Astrocyte (in vitro differentiated cells and primary cell): ENCODE measurements around the gene TTC31. TPM values are rescaled to one million over a fixed set of nuclear protein-coding genes. Genes with fewer than 3 reads are reported as not detected.

Source experiments
- DNase-seq: peaks from one replicate; pipeline ENCODE4 v3.0.0-alpha.2; 2010; ENCODE audit warnings: low read depth
- FAIRE-seq: peaks from 2 replicates; lab custom pipeline; 2011; peaks lifted over from hg19 to GRCh38; lab: Jason Lieb, UNC
- H2AFZ ChIP-seq: 2 replicates; pipeline ENCODE4 v1.6.0; 2012; ENCODE audit warnings: low read depth, low read length, inconsistent platforms
- H3K27ac ChIP-seq: 2 replicates; pipeline ENCODE4 v1.5.1; 2011; ENCODE audit warnings: low read depth, low read length, inconsistent platforms
- H3K27me3 ChIP-seq: 2 replicates; pipeline ENCODE4 v1.6.0; 2011; ENCODE audit warnings: low read length, inconsistent platforms; ENCODE audit not compliant: insufficient read depth
- H3K36me3 ChIP-seq: 2 replicates; pipeline ENCODE4 v1.5.1; 2011; ENCODE audit warnings: low read length, inconsistent platforms; ENCODE audit not compliant: insufficient read depth
- H3K4me1 ChIP-seq: 2 replicates; pipeline ENCODE4 v1.5.1; 2011; ENCODE audit warnings: low read length, inconsistent platforms; ENCODE audit not compliant: insufficient read depth
- H3K4me2 ChIP-seq: 2 replicates; pipeline ENCODE4 v1.6.0; 2012; ENCODE audit warnings: low read length, inconsistent platforms
- H3K4me3 ChIP-seq: 2 replicates; pipeline ENCODE4 v1.5.1; 2011; ENCODE audit warnings: low read depth, mild to moderate bottlenecking, low read length, inconsistent platforms; ENCODE audit not compliant: insufficient read depth
- H3K79me2 ChIP-seq: 2 replicates; pipeline ENCODE4 v1.6.0; 2012; ENCODE audit warnings: mild to moderate bottlenecking, low read length, inconsistent platforms; ENCODE audit not compliant: insufficient read depth
- H3K9ac ChIP-seq: 2 replicates; pipeline ENCODE4 v1.6.0; 2012; ENCODE audit warnings: mild to moderate bottlenecking, low read length, inconsistent platforms
- H3K9me3 ChIP-seq: 2 replicates; pipeline ENCODE4 v1.5.1; 2012; ENCODE audit warnings: low read depth, mild to moderate bottlenecking, low read length, inconsistent platforms; ENCODE audit not compliant: insufficient read depth
- H4K20me1 ChIP-seq: 2 replicates; pipeline ENCODE4 v1.6.0; 2012; ENCODE audit warnings: low read length, inconsistent platforms; ENCODE audit not compliant: insufficient read depth
- H3K27ac Mint-ChIP-seq: one replicate; pipeline ENCODE4 v1.8.0; 2021; ENCODE audit warnings: mild to moderate bottlenecking, mixed read lengths; ENCODE audit not compliant: unreplicated experiment
- H3K27me3 Mint-ChIP-seq: one replicate; pipeline ENCODE4 v1.8.0; 2021; ENCODE audit warnings: low read depth, mixed read lengths; ENCODE audit not compliant: unreplicated experiment
- H3K36me3 Mint-ChIP-seq: one replicate; pipeline ENCODE4 v1.8.0; 2021; ENCODE audit warnings: low read depth, mixed read lengths; ENCODE audit not compliant: unreplicated experiment
- H3K4me1 Mint-ChIP-seq: one replicate; pipeline ENCODE4 v1.8.0; 2021; ENCODE audit warnings: low read depth, mixed read lengths; ENCODE audit not compliant: unreplicated experiment
- H3K4me3 Mint-ChIP-seq: one replicate; pipeline ENCODE4 v1.8.0; 2021; ENCODE audit warnings: mild to moderate bottlenecking, moderate library complexity, mixed read lengths; ENCODE audit not compliant: unreplicated experiment
- H3K9me3 Mint-ChIP-seq: one replicate; pipeline ENCODE4 v1.8.0; 2021; ENCODE audit warnings: mild to moderate bottlenecking, mixed read lengths; ENCODE audit not compliant: unreplicated experiment
- EZH2 ChIP-seq: IDR thresholded peaks from 2 replicates; pipeline ENCODE4 v1.6.1; 2012; ENCODE audit warnings: mild to moderate bottlenecking, low read length, inconsistent platforms; ENCODE audit not compliant: insufficient read depth
- total RNA-seq: library from RNA; stranded (reverse); gene quantifications from 2 replicates; pipeline ENCODE4 v1.2.1, GENCODE V29; 2021
- TF ChIP-seq, protein P1 (sequence below): IDR thresholded peaks from 2 replicates; pipeline ENCODE4 v1.5.1; 2011; ENCODE audit warnings: low read depth, mild to moderate bottlenecking, inconsistent platforms, low read length, moderate library complexity; ENCODE audit not compliant: insufficient read depth

Gene TTC31
- total RNA-seq, 1 donor from 2014 or later: 12.0 TPM

- no peak for FAIRE-seq
- Histone ChIP-seq H2AFZ (peak within 1 kb of the TSS; percentile 94), H3K4me2 (peak within 1 kb of the TSS; percentile 95), H3K4me1 (peaks cover 15% of the 10 kb centered on the region), H3K9me3 (no peaks in the 10 kb centered on the region), H3K9ac (peak within 1 kb of the TSS; percentile 91), H3K27me3 (no peaks in the 10 kb centered on the region), H4K20me1 (no peaks in the 10 kb centered on the region), H3K79me2 (peaks cover 4% of the 10 kb centered on the region), H3K36me3 (peaks cover 7% of the 10 kb centered on the region), H3K27ac (peak within 1 kb of the TSS; percentile 83), H3K4me3 (peak within 1 kb of the TSS; percentile 96)
- peak; percentile 91 for DNase-seq
- Mint-ChIP-seq H3K36me3 (peaks cover 13% of the 10 kb centered on the region), H3K27me3 (no peaks in the 10 kb centered on the region), H3K9me3 (no peaks in the 10 kb centered on the region), H3K27ac (peak within 1 kb of the TSS; percentile 98), H3K4me3 (peak within 1 kb of the TSS; percentile 96), H3K4me1 (peaks cover 7% of the 10 kb centered on the region)
- TF ChIP-seq, protein P1, sequence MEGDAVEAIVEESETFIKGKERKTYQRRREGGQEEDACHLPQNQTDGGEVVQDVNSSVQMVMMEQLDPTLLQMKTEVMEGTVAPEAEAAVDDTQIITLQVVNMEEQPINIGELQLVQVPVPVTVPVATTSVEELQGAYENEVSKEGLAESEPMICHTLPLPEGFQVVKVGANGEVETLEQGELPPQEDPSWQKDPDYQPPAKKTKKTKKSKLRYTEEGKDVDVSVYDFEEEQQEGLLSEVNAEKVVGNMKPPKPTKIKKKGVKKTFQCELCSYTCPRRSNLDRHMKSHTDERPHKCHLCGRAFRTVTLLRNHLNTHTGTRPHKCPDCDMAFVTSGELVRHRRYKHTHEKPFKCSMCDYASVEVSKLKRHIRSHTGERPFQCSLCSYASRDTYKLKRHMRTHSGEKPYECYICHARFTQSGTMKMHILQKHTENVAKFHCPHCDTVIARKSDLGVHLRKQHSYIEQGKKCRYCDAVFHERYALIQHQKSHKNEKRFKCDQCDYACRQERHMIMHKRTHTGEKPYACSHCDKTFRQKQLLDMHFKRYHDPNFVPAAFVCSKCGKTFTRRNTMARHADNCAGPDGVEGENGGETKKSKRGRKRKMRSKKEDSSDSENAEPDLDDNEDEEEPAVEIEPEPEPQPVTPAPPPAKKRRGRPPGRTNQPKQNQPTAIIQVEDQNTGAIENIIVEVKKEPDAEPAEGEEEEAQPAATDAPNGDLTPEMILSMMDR: no peak
- TF ChIP-seq EZH2: no peak
Measured at GRCh38 chr2:74472086-74472944, 10.6 kb upstream of the TTC31 start, which contains the start of gene MRPL53. Gene MRPL53, minus strand, starts transcription at chr2:74472680. Its CDS starts 20 bp downstream, at chr2:74472660.

DNA sequence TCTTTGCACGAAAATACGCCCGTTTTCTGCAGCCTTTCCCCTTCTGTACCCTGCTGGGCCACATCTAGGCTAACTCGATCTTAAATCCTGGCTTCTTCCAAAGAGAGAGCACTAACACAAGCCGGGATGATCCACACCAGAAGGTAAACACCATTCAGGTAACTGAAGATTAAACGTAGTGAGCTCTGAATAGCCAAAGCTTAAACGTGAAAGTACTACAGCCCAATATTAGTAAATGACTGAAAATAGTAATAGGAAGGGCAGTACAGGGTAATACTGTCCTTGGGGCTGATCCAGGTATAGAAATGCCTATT is 10.0 kb upstream of the TTC31 start:
- H3K79me2 ChIP-seq: peaks cover 4% of the 10 kb centered on the region
- H3K4me3 ChIP-seq: peak overlapping the region; percentile 96
- H3K27ac Mint-ChIP-seq: peak overlapping the region; percentile 98
- H3K9me3 Mint-ChIP-seq: no peaks in the 10 kb centered on the region
- peak overlapping the region; percentile 94 for H2AFZ ChIP-seq
- H3K9ac ChIP-seq: peak overlapping the region; percentile 91
- H3K4me2 ChIP-seq: peak overlapping the region; percentile 95
- H3K36me3 ChIP-seq: peaks cover 7% of the 10 kb centered on the region
- peak overlapping the region; percentile 96 for H3K4me3 Mint-ChIP-seq
- H4K20me1 ChIP-seq: no peaks in the 10 kb centered on the region
- peaks cover 15% of the 10 kb centered on the region for H3K4me1 ChIP-seq
- H3K27me3 Mint-ChIP-seq: no peaks in the 10 kb centered on the region
- FAIRE-seq (no peak), DNase-seq (no peak)
- no peaks in the 10 kb centered on the region for H3K9me3 ChIP-seq
- peaks cover 13% of the 10 kb centered on the region for H3K36me3 Mint-ChIP-seq
- H3K27ac ChIP-seq: peak overlapping the region; percentile 83
- no peaks in the 10 kb centered on the region for H3K27me3 ChIP-seq
- peaks cover 7% of the 10 kb centered on the region for H3K4me1 Mint-ChIP-seq
- TF ChIP-seq, protein P1: no peak
- TF ChIP-seq EZH2: no peak

DNA sequence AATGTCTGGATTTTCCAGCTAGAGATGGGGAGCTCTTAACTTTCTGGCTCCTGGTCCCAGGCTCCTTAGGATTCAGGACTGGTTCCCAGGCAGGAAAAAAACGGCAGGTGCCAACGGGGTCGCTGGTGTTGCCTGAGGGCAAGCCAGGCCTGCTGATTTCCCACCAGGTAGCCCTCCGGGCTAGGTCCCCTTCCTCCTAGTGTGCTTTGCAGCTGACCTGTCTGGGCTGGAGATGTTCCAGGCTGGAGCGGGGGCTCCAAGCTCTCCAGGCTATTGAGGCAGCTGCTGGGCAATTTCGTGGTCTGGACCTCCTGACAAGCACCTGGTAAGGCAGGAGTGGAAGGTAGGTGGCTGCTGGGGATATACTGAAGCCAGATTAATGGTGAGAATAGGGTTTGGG is 8.4 kb upstream of the TTC31 start:
- H3K36me3 Mint-ChIP-seq: peaks cover 15% of the 10 kb centered on the region
- Histone ChIP-seq H3K4me2 (no peak overlapping the region), H3K36me3 (peaks cover 7% of the 10 kb centered on the region), H3K79me2 (peaks cover 4% of the 10 kb centered on the region), H3K9ac (no peak overlapping the region), H2AFZ (no peak overlapping the region), H3K4me3 (no peak overlapping the region), H4K20me1 (no peaks in the 10 kb centered on the region), H3K27ac (no peak overlapping the region), H3K9me3 (no peaks in the 10 kb centered on the region), H3K4me1 (peaks cover 15% of the 10 kb centered on the region), H3K27me3 (no peaks in the 10 kb centered on the region)
- no peaks in the 10 kb centered on the region for H3K9me3 Mint-ChIP-seq
- no peak for DNase-seq
- H3K4me1 Mint-ChIP-seq: peaks cover 7% of the 10 kb centered on the region
- H3K27ac Mint-ChIP-seq: no peak overlapping the region
- TF ChIP-seq EZH2: no peak
- no peaks in the 10 kb centered on the region for H3K27me3 Mint-ChIP-seq
- FAIRE-seq: no peak
- H3K4me3 Mint-ChIP-seq: peak overlapping the region; percentile 40
